ENCODE data around the gene MCF2L2. TPM values are rescaled to one million over a fixed set of nuclear protein-coding genes. Genes with fewer than 3 reads are reported as not detected.

Gene MCF2L2
- polyA plus RNA-seq, 2 of the 4 experiments (the other 2 are of a cell fraction) = 0.03 to 0.05 TPM

GRCh38 chr3:183244219-183244618 lies 184.2 kb downstream of the MCF2L2 start:
- 0 out of 3 replicates have a peak overlapping the region, but pooled peaks have one; percentile 5 for H3K4me2 ChIP-seq
- 57% methylated on average over 2 of the region's 2 CpGs for WGBS (ENCODE audit: missing lambda C conversion rate)
- H3K27ac ChIP-seq = no peak overlapping the region
- H3K4me3 ChIP-seq = no peak overlapping the region
- ATAC-seq = no peak
- CTCF ChIA-PET = no interaction called here
- TF ChIP-seq, protein P1, sequence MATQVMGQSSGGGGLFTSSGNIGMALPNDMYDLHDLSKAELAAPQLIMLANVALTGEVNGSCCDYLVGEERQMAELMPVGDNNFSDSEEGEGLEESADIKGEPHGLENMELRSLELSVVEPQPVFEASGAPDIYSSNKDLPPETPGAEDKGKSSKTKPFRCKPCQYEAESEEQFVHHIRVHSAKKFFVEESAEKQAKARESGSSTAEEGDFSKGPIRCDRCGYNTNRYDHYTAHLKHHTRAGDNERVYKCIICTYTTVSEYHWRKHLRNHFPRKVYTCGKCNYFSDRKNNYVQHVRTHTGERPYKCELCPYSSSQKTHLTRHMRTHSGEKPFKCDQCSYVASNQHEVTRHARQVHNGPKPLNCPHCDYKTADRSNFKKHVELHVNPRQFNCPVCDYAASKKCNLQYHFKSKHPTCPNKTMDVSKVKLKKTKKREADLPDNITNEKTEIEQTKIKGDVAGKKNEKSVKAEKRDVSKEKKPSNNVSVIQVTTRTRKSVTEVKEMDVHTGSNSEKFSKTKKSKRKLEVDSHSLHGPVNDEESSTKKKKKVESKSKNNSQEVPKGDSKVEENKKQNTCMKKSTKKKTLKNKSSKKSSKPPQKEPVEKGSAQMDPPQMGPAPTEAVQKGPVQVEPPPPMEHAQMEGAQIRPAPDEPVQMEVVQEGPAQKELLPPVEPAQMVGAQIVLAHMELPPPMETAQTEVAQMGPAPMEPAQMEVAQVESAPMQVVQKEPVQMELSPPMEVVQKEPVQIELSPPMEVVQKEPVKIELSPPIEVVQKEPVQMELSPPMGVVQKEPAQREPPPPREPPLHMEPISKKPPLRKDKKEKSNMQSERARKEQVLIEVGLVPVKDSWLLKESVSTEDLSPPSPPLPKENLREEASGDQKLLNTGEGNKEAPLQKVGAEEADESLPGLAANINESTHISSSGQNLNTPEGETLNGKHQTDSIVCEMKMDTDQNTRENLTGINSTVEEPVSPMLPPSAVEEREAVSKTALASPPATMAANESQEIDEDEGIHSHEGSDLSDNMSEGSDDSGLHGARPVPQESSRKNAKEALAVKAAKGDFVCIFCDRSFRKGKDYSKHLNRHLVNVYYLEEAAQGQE (IDR thresholded peaks at IDR 0.05) = no peak
- TF ChIP-seq RARB (CRISPR knock-in tag; IDR thresholded peaks at IDR 0.05) = no peak
- TF ChIP-seq, protein P2, sequence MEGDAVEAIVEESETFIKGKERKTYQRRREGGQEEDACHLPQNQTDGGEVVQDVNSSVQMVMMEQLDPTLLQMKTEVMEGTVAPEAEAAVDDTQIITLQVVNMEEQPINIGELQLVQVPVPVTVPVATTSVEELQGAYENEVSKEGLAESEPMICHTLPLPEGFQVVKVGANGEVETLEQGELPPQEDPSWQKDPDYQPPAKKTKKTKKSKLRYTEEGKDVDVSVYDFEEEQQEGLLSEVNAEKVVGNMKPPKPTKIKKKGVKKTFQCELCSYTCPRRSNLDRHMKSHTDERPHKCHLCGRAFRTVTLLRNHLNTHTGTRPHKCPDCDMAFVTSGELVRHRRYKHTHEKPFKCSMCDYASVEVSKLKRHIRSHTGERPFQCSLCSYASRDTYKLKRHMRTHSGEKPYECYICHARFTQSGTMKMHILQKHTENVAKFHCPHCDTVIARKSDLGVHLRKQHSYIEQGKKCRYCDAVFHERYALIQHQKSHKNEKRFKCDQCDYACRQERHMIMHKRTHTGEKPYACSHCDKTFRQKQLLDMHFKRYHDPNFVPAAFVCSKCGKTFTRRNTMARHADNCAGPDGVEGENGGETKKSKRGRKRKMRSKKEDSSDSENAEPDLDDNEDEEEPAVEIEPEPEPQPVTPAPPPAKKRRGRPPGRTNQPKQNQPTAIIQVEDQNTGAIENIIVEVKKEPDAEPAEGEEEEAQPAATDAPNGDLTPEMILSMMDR (IDR thresholded peaks at IDR 0.05) = no peak
- TF ChIP-seq, protein P3, sequence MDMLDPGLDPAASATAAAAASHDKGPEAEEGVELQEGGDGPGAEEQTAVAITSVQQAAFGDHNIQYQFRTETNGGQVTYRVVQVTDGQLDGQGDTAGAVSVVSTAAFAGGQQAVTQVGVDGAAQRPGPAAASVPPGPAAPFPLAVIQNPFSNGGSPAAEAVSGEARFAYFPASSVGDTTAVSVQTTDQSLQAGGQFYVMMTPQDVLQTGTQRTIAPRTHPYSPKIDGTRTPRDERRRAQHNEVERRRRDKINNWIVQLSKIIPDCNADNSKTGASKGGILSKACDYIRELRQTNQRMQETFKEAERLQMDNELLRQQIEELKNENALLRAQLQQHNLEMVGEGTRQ (IDR thresholded peaks at IDR 0.05) = no peak
- no peak for TF ChIP-seq CHD2 (IDR thresholded peaks at IDR 0.05; ENCODE audit: low read length, partially characterized antibody)
- TF ChIP-seq MAZ (IDR thresholded peaks at IDR 0.05; ENCODE audit: borderline replicate concordance, low read depth, low read length) = no peak
- TF ChIP-seq, protein P4, sequence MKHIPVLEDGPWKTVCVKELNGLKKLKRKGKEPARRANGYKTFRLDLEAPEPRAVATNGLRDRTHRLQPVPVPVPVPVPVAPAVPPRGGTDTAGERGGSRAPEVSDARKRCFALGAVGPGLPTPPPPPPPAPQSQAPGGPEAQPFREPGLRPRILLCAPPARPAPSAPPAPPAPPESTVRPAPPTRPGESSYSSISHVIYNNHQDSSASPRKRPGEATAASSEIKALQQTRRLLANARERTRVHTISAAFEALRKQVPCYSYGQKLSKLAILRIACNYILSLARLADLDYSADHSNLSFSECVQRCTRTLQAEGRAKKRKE (CRISPR knock-in tag; IDR thresholded peaks at IDR 0.05; ENCODE audit: low read depth) = no peak
- no peak for TF ChIP-seq E2F6 (IDR thresholded peaks at IDR 0.05; ENCODE audit: borderline replicate concordance, low read depth)
- TF ChIP-seq RAD21 (conservative IDR thresholded peaks at IDR 0.05 in 1 of 2, IDR thresholded peaks at IDR 0.05 in 1 of 2) = no peak
- TF ChIP-seq CEBPB (IDR thresholded peaks at IDR 0.05) = no peak
- TF ChIP-seq, protein P5, sequence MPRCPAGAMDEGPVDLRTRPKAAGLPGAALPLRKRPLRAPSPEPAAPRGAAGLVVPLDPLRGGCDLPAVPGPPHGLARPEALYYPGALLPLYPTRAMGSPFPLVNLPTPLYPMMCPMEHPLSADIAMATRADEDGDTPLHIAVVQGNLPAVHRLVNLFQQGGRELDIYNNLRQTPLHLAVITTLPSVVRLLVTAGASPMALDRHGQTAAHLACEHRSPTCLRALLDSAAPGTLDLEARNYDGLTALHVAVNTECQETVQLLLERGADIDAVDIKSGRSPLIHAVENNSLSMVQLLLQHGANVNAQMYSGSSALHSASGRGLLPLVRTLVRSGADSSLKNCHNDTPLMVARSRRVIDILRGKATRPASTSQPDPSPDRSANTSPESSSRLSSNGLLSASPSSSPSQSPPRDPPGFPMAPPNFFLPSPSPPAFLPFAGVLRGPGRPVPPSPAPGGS (IDR thresholded peaks at IDR 0.05) = no peak
- no peak for TF ChIP-seq ZSCAN20 (CRISPR knock-in tag; IDR thresholded peaks at IDR 0.05)
- TF ChIP-seq ESRRA (IDR thresholded peaks at IDR 0.05; ENCODE audit: borderline replicate concordance, low read length) = no peak
- no peak for TF ChIP-seq FOSL2 (IDR thresholded peaks at IDR 0.05)
- no peak for TF ChIP-seq FOSL2 (CRISPR knock-in tag; IDR thresholded peaks at IDR 0.05)
- no peak for TF ChIP-seq CHD4 (IDR thresholded peaks at IDR 0.05; ENCODE audit: borderline replicate concordance)
- no peak for TF ChIP-seq POLR2A (IDR thresholded peaks at IDR 0.05; ENCODE audit: low read length)
- no peak for TF ChIP-seq MYC (IDR thresholded peaks at IDR 0.05; ENCODE audit: borderline replicate concordance, low read length)
- TF ChIP-seq HDAC2 (IDR thresholded peaks at IDR 0.05) = no peak
- H3K4me1 ChIP-seq = peaks cover 10% of the 10 kb centered on the region; the same call in 2 of the 3 replicates
- POLR2A ChIA-PET = no interaction called here
- H3K9me3 ChIP-seq = peaks cover 9% of the 10 kb centered on the region; the same call in 2 of the 3 replicates
- DNase-seq (ENCODE audit: low read depth in 1 of 2, low spot score in 1 of 2) = no peak
- no peak for FAIRE-seq
